GM23338 (cell line): ENCODE data around the gene AHNAK2. TPM values are rescaled to one million over a fixed set of nuclear protein-coding genes. Genes with fewer than 3 reads are reported as not detected.

Source experiments
- ATAC-seq: fragments of 200-7000 bp; cut with Tn5 transposase; 3 replicates; pipeline ENCODE4 v1.9.1; 2020
- DNase-seq: peaks from one replicate; pipeline ENCODE4 v3.0.0-alpha.2; 2015; ENCODE audit warnings: low spot score
- H2AFZ ChIP-seq: fragments of 200-600 bp; sonication (generic); 2 replicates; pipeline ENCODE4 v1.8.0; 2016; ENCODE audit warnings: antibody characterized with exemption, mild to moderate bottlenecking, moderate library complexity
- H3F3A ChIP-seq: fragments of 200-600 bp; sonication (generic); replicated peaks from 2 replicates; pipeline ENCODE4 v1.8.0; 2017; ENCODE audit warnings: antibody characterized with exemption, mixed run types, low read depth
- H3K27ac ChIP-seq: fragments of 200-600 bp; sonication (generic); 2 replicates; pipeline ENCODE4 v1.6.1; 2016; ENCODE audit warnings: low read depth
- H3K27me3 ChIP-seq: fragments of 200-600 bp; sonication (generic); 2 replicates; pipeline ENCODE4 v1.8.0; 2016; ENCODE audit warnings: mild to moderate bottlenecking, mixed run types, moderate library complexity; ENCODE audit not compliant: insufficient read depth
- H3K36me3 ChIP-seq: fragments of 200-600 bp; sonication (generic); 2 replicates; pipeline ENCODE4 v1.8.0; 2016; ENCODE audit warnings: mild to moderate bottlenecking; ENCODE audit not compliant: insufficient read depth
- H3K4me1 ChIP-seq: fragments of 200-600 bp; sonication (generic); 2 replicates; pipeline ENCODE4 v1.8.0; 2016; ENCODE audit warnings: mild to moderate bottlenecking, moderate library complexity; ENCODE audit not compliant: insufficient read depth
- H3K4me2 ChIP-seq: fragments of 200-600 bp; sonication (generic); 2 replicates; pipeline ENCODE4 v1.7.1; 2017; ENCODE audit warnings: mixed run types
- H3K4me3 ChIP-seq: fragments of 200-600 bp; sonication (generic); 2 replicates; pipeline ENCODE4 v1.6.1; 2016; ENCODE audit warnings: mixed run types
- H3K79me2 ChIP-seq: fragments of 200-600 bp; sonication (generic); replicated peaks from 2 replicates; pipeline ENCODE4 v1.8.0; 2017; ENCODE audit warnings: mild to moderate bottlenecking; ENCODE audit not compliant: insufficient read depth
- H3K9me2 ChIP-seq: fragments of 200-600 bp; sonication (generic); 2 replicates; pipeline ENCODE4 v1.8.0; 2017; ENCODE audit not compliant: insufficient read depth
- H4K20me1 ChIP-seq: fragments of 200-600 bp; sonication (generic); replicated peaks from 2 replicates; pipeline ENCODE4 v1.8.0; 2017; ENCODE audit warnings: mild to moderate bottlenecking; ENCODE audit not compliant: insufficient read depth
- H3K27ac Mint-ChIP-seq: 2 replicates; pipeline ENCODE4 v1.8.0; 2020; ENCODE audit warnings: inconsistent platforms, mild to moderate bottlenecking, moderate library complexity, mixed read lengths
- H3K27me3 Mint-ChIP-seq: 3 replicates; pipeline ENCODE4 v1.8.0; 2022; ENCODE audit warnings: low read depth, mild to moderate bottlenecking, moderate library complexity, mixed read lengths, inconsistent platforms; ENCODE audit not compliant: insufficient read depth, poor library complexity
- H3K36me3 Mint-ChIP-seq: 3 replicates; pipeline ENCODE4 v1.8.0; 2021; ENCODE audit warnings: low read depth, mild to moderate bottlenecking, inconsistent platforms, moderate library complexity, mixed read lengths
- H3K4me1 Mint-ChIP-seq: 3 replicates; pipeline ENCODE4 v1.8.0; 2020; ENCODE audit warnings: mild to moderate bottlenecking, inconsistent platforms, mixed read lengths
- H3K4me3 Mint-ChIP-seq: 3 replicates; pipeline ENCODE4 v1.8.0; 2021; ENCODE audit warnings: moderate library complexity, mild to moderate bottlenecking, inconsistent platforms, mixed read lengths
- H3K9me3 Mint-ChIP-seq: 3 replicates; pipeline ENCODE4 v1.8.0; 2020; ENCODE audit warnings: moderate library complexity, mild to moderate bottlenecking, inconsistent platforms, mixed read lengths
- CREB1 ChIP-seq: fragments of 250-450 bp; sonication (Bioruptor Pico); IDR thresholded peaks from 2 replicates; pipeline ENCODE4 v1.5.0; 2020; ENCODE audit warnings: low read depth, mild to moderate bottlenecking, moderate library complexity
- EZH2 ChIP-seq: fragments of 200-600 bp; sonication (generic); IDR thresholded peaks from one replicate; pipeline ENCODE4 v1.8.0; 2017; ENCODE audit warnings: antibody characterized with exemption, mild to moderate bottlenecking, low read depth; ENCODE audit not compliant: unreplicated experiment
- EZH2phosphoT487 ChIP-seq: fragments of 200-600 bp; sonication (generic); IDR thresholded peaks from one replicate; pipeline ENCODE4 v1.8.1; 2018; ENCODE audit warnings: antibody characterized with exemption; ENCODE audit not compliant: unreplicated experiment
- JUNB ChIP-seq: IDR thresholded peaks from one replicate; pipeline ENCODE4 v1.6.1; 2016; ENCODE audit warnings: antibody characterized with exemption; ENCODE audit not compliant: unreplicated experiment
- NANOG ChIP-seq: IDR thresholded peaks from 2 replicates; pipeline ENCODE4 v1.6.1; 2016; ENCODE audit warnings: antibody characterized with exemption, borderline replicate concordance
- POLR2AphosphoS5 ChIP-seq: IDR thresholded peaks from 2 replicates; pipeline ENCODE4 v1.6.1; 2016; ENCODE audit warnings: antibody characterized with exemption, low read depth
- STAT1 ChIP-seq: IDR thresholded peaks from one replicate; pipeline ENCODE4 v1.6.1; 2016; ENCODE audit warnings: antibody characterized with exemption; ENCODE audit not compliant: unreplicated experiment
- ZNF114 ChIP-seq: fragments of 250-450 bp; sonication (Bioruptor Pico); IDR thresholded peaks from 2 replicates; pipeline ENCODE4 v1.5.0; 2020; ENCODE audit warnings: mild to moderate bottlenecking, moderate library complexity
- ZNF331 ChIP-seq: fragments of 250-450 bp; sonication (Bioruptor Pico); IDR thresholded peaks from 2 replicates; pipeline ENCODE4 v1.5.0; 2020; ENCODE audit warnings: low read depth, mild to moderate bottlenecking, moderate library complexity
- polyA plus RNA-seq: library from polyadenylated mRNA; unstranded; fragments of >200 nt; fragmentation: Nextera tagmentation; extraction: Ambion mirVana; gene quantifications from 2 replicates; pipeline ENCODE4 v1.2.1, GENCODE V29; 2016
- total RNA-seq: library from RNA; depleted of rRNA; stranded (reverse); fragments of >200 nt; shearing (Covaris generic); gene quantifications from 2 replicates; pipeline ENCODE4 v1.2.3, GENCODE V29; 2014
- TF ChIP-seq, protein P1 (sequence below): fragments of 250-450 bp; sonication (Bioruptor Pico); IDR thresholded peaks from 2 replicates; pipeline ENCODE4 v1.5.0; 2020; ENCODE audit warnings: mild to moderate bottlenecking, moderate library complexity
- TF ChIP-seq, protein P2 (sequence below): IDR thresholded peaks from one replicate; pipeline ENCODE4 v1.6.1; 2018; ENCODE audit warnings: antibody characterized with exemption; ENCODE audit not compliant: unreplicated experiment
- TF ChIP-seq, protein P3 (sequence below): IDR thresholded peaks from 2 replicates; pipeline ENCODE4 v1.6.1; 2016; ENCODE audit warnings: antibody characterized with exemption
- TF ChIP-seq, protein P4 (sequence below), 2 experiments: fragments of 200-600 bp in 1 of 2; sonication (generic) in 1 of 2; conservative IDR thresholded peaks; 2 replicates each; pipeline versions ENCODE4 v1.5.1 to v1.6.1; 2016 to 2017; ENCODE audit warnings: antibody characterized with exemption in 2 of 2, low read depth in 2 of 2, mild to moderate bottlenecking in 2 of 2, moderate library complexity in 1 of 2

The AHNAK2 gene
- total and polyA plus RNA-seq, 2 experiments from 2014 or later = 1.1 to 2.6 TPM

DNA sequence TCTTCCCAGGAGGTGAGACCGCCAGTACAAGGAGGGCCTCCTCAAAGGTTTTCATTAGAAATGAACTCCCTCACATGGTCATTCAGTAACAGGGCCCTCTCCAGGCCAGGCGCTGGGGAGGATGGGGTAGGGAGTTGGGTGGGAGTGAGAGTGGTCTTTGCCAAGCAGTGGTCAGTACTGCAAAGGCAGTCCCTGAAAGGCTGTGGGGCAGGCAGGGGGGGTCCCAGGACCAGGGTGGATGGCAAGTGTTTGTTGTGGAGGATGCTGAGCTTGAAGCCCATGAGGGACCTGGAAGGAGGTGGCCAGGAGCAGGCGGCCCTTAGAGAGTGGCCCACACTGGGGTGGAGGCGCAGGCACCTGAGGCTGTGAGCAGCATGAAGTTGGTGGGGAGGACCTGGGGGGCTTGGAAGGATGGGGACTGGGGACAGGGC lies 87.0 kb downstream of the AHNAK2 start:
- Histone ChIP-seq H3K4me3 (no peak overlapping the region), H2AFZ (no peak overlapping the region), H3K4me1 (no peaks in the 10 kb centered on the region), H3K4me2 (no peak overlapping the region), H3K9me2 (no peaks in the 10 kb centered on the region), H3K27ac (no peak overlapping the region), H4K20me1 (no peaks in the 10 kb centered on the region), H3F3A (no peaks in the 10 kb centered on the region), H3K36me3 (no peaks in the 10 kb centered on the region), H3K27me3 (no peaks in the 10 kb centered on the region), H3K79me2 (no peaks in the 10 kb centered on the region)
- H3K4me1 Mint-ChIP-seq = peaks cover 2% of the 10 kb centered on the region; the same call in 1 of the 3 replicates
- no peaks in the 10 kb centered on the region for H3K9me3 Mint-ChIP-seq
- no peak for ATAC-seq
- H3K36me3 Mint-ChIP-seq = no peaks in the 10 kb centered on the region
- no peak overlapping the region for H3K4me3 Mint-ChIP-seq
- no peak overlapping the region for H3K27ac Mint-ChIP-seq
- TF ChIP-seq CREB1 (CRISPR knock-in tag) (no peak), NANOG (no peak), EZH2 (no peak), ZNF114 (CRISPR knock-in tag) (no peak), STAT1 (no peak), JUNB (no peak), ZNF331 (CRISPR knock-in tag) (no peak), POLR2AphosphoS5 (no peak), EZH2phosphoT487 (no peak)
- TF ChIP-seq, protein P1, sequence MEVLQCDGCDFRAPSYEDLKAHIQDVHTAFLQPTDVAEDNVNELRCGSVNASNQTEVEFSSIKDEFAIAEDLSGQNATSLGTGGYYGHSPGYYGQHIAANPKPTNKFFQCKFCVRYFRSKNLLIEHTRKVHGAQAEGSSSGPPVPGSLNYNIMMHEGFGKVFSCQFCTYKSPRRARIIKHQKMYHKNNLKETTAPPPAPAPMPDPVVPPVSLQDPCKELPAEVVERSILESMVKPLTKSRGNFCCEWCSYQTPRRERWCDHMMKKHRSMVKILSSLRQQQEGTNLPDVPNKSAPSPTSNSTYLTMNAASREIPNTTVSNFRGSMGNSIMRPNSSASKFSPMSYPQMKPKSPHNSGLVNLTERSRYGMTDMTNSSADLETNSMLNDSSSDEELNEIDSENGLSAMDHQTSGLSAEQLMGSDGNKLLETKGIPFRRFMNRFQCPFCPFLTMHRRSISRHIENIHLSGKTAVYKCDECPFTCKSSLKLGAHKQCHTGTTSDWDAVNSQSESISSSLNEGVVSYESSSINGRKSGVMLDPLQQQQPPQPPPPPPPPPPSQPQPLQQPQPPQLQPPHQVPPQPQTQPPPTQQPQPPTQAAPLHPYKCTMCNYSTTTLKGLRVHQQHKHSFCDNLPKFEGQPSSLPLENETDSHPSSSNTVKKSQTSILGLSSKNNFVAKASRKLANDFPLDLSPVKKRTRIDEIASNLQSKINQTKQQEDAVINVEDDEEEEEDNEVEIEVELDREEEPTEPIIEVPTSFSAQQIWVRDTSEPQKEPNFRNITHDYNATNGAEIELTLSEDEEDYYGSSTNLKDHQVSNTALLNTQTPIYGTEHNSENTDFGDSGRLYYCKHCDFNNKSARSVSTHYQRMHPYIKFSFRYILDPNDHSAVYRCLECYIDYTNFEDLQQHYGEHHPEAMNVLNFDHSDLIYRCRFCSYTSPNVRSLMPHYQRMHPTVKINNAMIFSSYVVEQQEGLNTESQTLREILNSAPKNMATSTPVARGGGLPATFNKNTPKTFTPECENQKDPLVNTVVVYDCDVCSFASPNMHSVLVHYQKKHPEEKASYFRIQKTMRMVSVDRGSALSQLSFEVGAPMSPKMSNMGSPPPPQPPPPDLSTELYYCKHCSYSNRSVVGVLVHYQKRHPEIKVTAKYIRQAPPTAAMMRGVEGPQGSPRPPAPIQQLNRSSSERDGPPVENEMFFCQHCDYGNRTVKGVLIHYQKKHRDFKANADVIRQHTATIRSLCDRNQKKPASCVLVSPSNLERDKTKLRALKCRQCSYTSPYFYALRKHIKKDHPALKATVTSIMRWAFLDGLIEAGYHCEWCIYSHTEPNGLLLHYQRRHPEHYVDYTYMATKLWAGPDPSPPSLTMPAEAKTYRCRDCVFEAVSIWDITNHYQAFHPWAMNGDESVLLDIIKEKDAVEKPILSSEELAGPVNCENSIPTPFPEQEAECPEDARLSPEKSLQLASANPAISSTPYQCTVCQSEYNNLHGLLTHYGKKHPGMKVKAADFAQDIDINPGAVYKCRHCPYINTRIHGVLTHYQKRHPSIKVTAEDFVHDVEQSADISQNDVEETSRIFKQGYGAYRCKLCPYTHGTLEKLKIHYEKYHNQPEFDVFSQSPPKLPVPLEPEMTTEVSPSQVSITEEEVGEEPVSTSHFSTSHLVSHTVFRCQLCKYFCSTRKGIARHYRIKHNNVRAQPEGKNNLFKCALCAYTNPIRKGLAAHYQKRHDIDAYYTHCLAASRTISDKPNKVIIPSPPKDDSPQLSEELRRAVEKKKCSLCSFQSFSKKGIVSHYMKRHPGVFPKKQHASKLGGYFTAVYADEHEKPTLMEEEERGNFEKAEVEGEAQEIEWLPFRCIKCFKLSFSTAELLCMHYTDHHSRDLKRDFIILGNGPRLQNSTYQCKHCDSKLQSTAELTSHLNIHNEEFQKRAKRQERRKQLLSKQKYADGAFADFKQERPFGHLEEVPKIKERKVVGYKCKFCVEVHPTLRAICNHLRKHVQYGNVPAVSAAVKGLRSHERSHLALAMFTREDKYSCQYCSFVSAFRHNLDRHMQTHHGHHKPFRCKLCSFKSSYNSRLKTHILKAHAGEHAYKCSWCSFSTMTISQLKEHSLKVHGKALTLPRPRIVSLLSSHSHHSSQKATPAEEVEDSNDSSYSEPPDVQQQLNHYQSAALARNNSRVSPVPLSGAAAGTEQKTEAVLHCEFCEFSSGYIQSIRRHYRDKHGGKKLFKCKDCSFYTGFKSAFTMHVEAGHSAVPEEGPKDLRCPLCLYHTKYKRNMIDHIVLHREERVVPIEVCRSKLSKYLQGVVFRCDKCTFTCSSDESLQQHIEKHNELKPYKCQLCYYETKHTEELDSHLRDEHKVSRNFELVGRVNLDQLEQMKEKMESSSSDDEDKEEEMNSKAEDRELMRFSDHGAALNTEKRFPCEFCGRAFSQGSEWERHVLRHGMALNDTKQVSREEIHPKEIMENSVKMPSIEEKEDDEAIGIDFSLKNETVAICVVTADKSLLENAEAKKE (CRISPR knock-in tag) = no peak
- TF ChIP-seq, protein P2, sequence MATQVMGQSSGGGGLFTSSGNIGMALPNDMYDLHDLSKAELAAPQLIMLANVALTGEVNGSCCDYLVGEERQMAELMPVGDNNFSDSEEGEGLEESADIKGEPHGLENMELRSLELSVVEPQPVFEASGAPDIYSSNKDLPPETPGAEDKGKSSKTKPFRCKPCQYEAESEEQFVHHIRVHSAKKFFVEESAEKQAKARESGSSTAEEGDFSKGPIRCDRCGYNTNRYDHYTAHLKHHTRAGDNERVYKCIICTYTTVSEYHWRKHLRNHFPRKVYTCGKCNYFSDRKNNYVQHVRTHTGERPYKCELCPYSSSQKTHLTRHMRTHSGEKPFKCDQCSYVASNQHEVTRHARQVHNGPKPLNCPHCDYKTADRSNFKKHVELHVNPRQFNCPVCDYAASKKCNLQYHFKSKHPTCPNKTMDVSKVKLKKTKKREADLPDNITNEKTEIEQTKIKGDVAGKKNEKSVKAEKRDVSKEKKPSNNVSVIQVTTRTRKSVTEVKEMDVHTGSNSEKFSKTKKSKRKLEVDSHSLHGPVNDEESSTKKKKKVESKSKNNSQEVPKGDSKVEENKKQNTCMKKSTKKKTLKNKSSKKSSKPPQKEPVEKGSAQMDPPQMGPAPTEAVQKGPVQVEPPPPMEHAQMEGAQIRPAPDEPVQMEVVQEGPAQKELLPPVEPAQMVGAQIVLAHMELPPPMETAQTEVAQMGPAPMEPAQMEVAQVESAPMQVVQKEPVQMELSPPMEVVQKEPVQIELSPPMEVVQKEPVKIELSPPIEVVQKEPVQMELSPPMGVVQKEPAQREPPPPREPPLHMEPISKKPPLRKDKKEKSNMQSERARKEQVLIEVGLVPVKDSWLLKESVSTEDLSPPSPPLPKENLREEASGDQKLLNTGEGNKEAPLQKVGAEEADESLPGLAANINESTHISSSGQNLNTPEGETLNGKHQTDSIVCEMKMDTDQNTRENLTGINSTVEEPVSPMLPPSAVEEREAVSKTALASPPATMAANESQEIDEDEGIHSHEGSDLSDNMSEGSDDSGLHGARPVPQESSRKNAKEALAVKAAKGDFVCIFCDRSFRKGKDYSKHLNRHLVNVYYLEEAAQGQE = no peak
- TF ChIP-seq, protein P3, sequence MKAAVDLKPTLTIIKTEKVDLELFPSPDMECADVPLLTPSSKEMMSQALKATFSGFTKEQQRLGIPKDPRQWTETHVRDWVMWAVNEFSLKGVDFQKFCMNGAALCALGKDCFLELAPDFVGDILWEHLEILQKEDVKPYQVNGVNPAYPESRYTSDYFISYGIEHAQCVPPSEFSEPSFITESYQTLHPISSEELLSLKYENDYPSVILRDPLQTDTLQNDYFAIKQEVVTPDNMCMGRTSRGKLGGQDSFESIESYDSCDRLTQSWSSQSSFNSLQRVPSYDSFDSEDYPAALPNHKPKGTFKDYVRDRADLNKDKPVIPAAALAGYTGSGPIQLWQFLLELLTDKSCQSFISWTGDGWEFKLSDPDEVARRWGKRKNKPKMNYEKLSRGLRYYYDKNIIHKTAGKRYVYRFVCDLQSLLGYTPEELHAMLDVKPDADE = no peak
- TF ChIP-seq, protein P4, sequence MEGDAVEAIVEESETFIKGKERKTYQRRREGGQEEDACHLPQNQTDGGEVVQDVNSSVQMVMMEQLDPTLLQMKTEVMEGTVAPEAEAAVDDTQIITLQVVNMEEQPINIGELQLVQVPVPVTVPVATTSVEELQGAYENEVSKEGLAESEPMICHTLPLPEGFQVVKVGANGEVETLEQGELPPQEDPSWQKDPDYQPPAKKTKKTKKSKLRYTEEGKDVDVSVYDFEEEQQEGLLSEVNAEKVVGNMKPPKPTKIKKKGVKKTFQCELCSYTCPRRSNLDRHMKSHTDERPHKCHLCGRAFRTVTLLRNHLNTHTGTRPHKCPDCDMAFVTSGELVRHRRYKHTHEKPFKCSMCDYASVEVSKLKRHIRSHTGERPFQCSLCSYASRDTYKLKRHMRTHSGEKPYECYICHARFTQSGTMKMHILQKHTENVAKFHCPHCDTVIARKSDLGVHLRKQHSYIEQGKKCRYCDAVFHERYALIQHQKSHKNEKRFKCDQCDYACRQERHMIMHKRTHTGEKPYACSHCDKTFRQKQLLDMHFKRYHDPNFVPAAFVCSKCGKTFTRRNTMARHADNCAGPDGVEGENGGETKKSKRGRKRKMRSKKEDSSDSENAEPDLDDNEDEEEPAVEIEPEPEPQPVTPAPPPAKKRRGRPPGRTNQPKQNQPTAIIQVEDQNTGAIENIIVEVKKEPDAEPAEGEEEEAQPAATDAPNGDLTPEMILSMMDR (conservative IDR thresholded peaks at IDR 0.05; ENCODE audit: low read depth in 2 of 2) = no peak
- no peak for DNase-seq
- peaks cover 4% of the 10 kb centered on the region for H3K27me3 Mint-ChIP-seq
